HepG2 (cell line): Measurements from ENCODE around the gene EEPD1. TPM values are rescaled to one million over a fixed set of nuclear protein-coding genes. Genes with fewer than 3 reads are reported as not detected.

Experiments
- ATAC-seq: fragments of 200-7000 bp; cut with Tn5 transposase; 3 replicates; pipeline ENCODE4 v1.9.1; 2020; ENCODE audit warnings: mild to moderate bottlenecking, moderate library complexity
- BruUV-seq: library from RNA; stranded (reverse); fragments of 400-500 nt; replicated peaks from 2 replicates; lab custom pipeline; 2021; lab: Mats Ljungman, UMichigan
- CTCF ChIA-PET: fragments of 300-600 bp; formaldehyde crosslinking; extraction: SDS; loops from one replicate; lab custom pipeline; 2021; ENCODE audit warnings: low total read pairs, inconsistent platforms, low intra/inter-chr PET ratio; lab: Yijun Ruan, JAX
- POLR2A ChIA-PET: fragments of 350-600 bp; sonication (Branson Sonifier 250); formaldehyde crosslinking; loops from one replicate; lab custom pipeline; 2020; ENCODE audit warnings: antibody characterized with exemption, inconsistent platforms; lab: Yijun Ruan, JAX
- DNase-seq: peaks from one replicate; pipeline ENCODE4 v3.0.0-alpha.2; 2015; ENCODE audit warnings: low spot score
- FAIRE-seq: peaks from 3 replicates; lab custom pipeline; 2011; peaks lifted over from hg19 to GRCh38; lab: Jason Lieb, UNC
- H2AFZ ChIP-seq: one replicate; pipeline ENCODE4 v1.6.1; 2011; ENCODE audit warnings: low read length, inconsistent platforms
- H3K27ac ChIP-seq: fragments of 300-600 bp; 3 replicates; pipeline ENCODE4 v1.8.0; 2011; ENCODE audit warnings: mixed run types, mild to moderate bottlenecking, mixed read lengths, low read length, inconsistent platforms; ENCODE audit not compliant: insufficient read depth; ENCODE audit errors: extremely low read length
- H3K27me3 ChIP-seq, 2 experiments: fragments of 200-600 bp in 1 of 2; 2 replicates in 1 of 2; 3 replicates in 1 of 2; pipeline versions ENCODE4 v1.6.0 to v1.8.0; 2011; ENCODE audit warnings: low read length in 2 of 2, mild to moderate bottlenecking in 2 of 2, moderate library complexity in 2 of 2, inconsistent platforms in 1 of 2; ENCODE audit not compliant: insufficient read depth in 2 of 2, control insufficient read depth in 1 of 2
- H3K36me3 ChIP-seq, 2 experiments: fragments of 200-600 bp in 1 of 2; replicated peaks in 1 of 2; 2 replicates in 1 of 2; 3 replicates in 1 of 2; pipeline versions ENCODE4 v1.5.1 to v1.8.0; 2011; ENCODE audit warnings: low read length in 2 of 2, inconsistent platforms in 1 of 2; ENCODE audit not compliant: insufficient read depth in 2 of 2, control insufficient read depth in 1 of 2
- H3K4me1 ChIP-seq: 2 replicates; pipeline ENCODE4 v1.5.1; 2012; ENCODE audit warnings: low read length, inconsistent platforms; ENCODE audit not compliant: insufficient read depth
- H3K4me2 ChIP-seq: 2 replicates; pipeline ENCODE4 v1.6.0; 2011; ENCODE audit warnings: low read depth, low read length, inconsistent platforms
- H3K4me3 ChIP-seq, 3 experiments: fragments of 200-600 bp in 1 of 3; sonication (generic), shearing (Covaris generic) in 1 of 3; replicated peaks in 1 of 3; 2 replicates each; pipeline ENCODE4 v1.5.1; 2011 to 2016; ENCODE audit warnings: low read length in 3 of 3, inconsistent platforms in 2 of 3, low read depth in 2 of 3, mild to moderate bottlenecking in 2 of 3, control low read depth in 1 of 3, mixed read lengths in 1 of 3; ENCODE audit not compliant: insufficient read depth in 1 of 3
- H3K79me2 ChIP-seq: one replicate; pipeline ENCODE4 v1.6.1; 2011; ENCODE audit warnings: low read length, inconsistent platforms; ENCODE audit not compliant: insufficient read depth
- H3K9ac ChIP-seq: 2 replicates; pipeline ENCODE4 v1.6.0; 2011; ENCODE audit warnings: mild to moderate bottlenecking, low read depth, low read length, inconsistent platforms; ENCODE audit not compliant: insufficient read depth
- H3K9me3 ChIP-seq: 2 replicates; pipeline ENCODE4 v1.5.1; 2012; ENCODE audit warnings: mild to moderate bottlenecking, low read length
- H4K20me1 ChIP-seq: 2 replicates; pipeline ENCODE4 v1.6.0; 2011; ENCODE audit warnings: inconsistent platforms, mild to moderate bottlenecking, low read length, moderate library complexity; ENCODE audit not compliant: insufficient read depth
- EED ChIP-seq: sonication (generic); formaldehyde crosslinking; IDR thresholded peaks from 2 replicates; pipeline ENCODE4 v1.5.0; 2020; ENCODE audit warnings: mild to moderate bottlenecking, missing genetic modification reagents
- MXI1 ChIP-seq: IDR thresholded peaks from 3 replicates; pipeline ENCODE4 v1.6.1; 2012; ENCODE audit warnings: low read depth, low read length, inconsistent platforms, borderline replicate concordance
- TGIF2 ChIP-seq: IDR thresholded peaks from 2 replicates; pipeline ENCODE4 v1.6.1; 2016; ENCODE audit warnings: control low read depth, missing compliant biosample characterization
- ZNF3 ChIP-seq: IDR thresholded peaks from 2 replicates; pipeline ENCODE4 v1.7.0; 2017; ENCODE audit warnings: inconsistent platforms
- ZNF337 ChIP-seq: sonication (generic); formaldehyde crosslinking; IDR thresholded peaks from 2 replicates; pipeline ENCODE4 v1.5.1; 2020; ENCODE audit warnings: missing genetic modification reagents, low read depth, mild to moderate bottlenecking, borderline replicate concordance
- ZNF687 ChIP-seq: sonication (generic); formaldehyde crosslinking; IDR thresholded peaks from 2 replicates; pipeline ENCODE4 v1.5.1; 2020; ENCODE audit warnings: mild to moderate bottlenecking, missing genetic modification reagents, moderate library complexity
- WGBS: methylation state at CpG from one replicate; pipeline ENCODE4 v1.1.6; 2017; ENCODE audit warnings: low lambda C conversion rate; 5-methylcytosine and 5-hydroxymethylcytosine counted together
- in situ Hi-C: cut with HindIII; loops from 2 replicates; pipeline ENCODE4 v1.10.0; 2017; ENCODE audit warnings: low pct_unique_long_range_greater_than_20kb; ENCODE audit not compliant: extremely low pct_ligation_motif_present
- intact Hi-C: fragments of 100-400 bp; cut with micrococcal nuclease; formaldehyde crosslinking; loops from one replicate; pipeline ENCODE4 v1.10.0; 2022; ENCODE audit not compliant: unreplicated experiment
- polyA plus RNA-seq, 8 experiments: library from polyadenylated mRNA; depleted of rRNA in 3 of 8; stranded (reverse) in 7 of 8; unstranded in 1 of 8; fragments of >200 nt; fragmentation: Illumina TruSeq in 4 of 8; extraction: Trizol in 4 of 8; gene quantifications; 2 replicates each; pipeline versions ENCODE4 v1.2.1 to v1.2.3, GENCODE V29; 2011 to 2016; ENCODE audit warnings: low read depth in 4 of 8, missing spikeins in 1 of 8, mixed read lengths in 1 of 8; ENCODE audit not compliant: insufficient read depth in 1 of 8
- total RNA-seq, 5 experiments: library from RNA; depleted of rRNA; stranded (reverse); fragments of >200 nt; fragmentation: Illumina TruSeq; extraction: Trizol; gene quantifications; 2 replicates each; pipeline ENCODE4 v1.2.3, GENCODE V29; 2016; ENCODE audit warnings: low read depth in 1 of 5
- TF ChIP-seq, protein P1 (sequence below): sonication (generic); formaldehyde crosslinking; IDR thresholded peaks from 2 replicates; pipeline ENCODE4 v1.4.0; 2020; ENCODE audit warnings: missing genetic modification reagents

Gene EEPD1
- total and polyA plus RNA-seq, 2 of the 13 experiments (the other 11 are each of a cell fraction or from before 2014, with no cell fraction given) = 10.1 to 16.4 TPM

DNA sequence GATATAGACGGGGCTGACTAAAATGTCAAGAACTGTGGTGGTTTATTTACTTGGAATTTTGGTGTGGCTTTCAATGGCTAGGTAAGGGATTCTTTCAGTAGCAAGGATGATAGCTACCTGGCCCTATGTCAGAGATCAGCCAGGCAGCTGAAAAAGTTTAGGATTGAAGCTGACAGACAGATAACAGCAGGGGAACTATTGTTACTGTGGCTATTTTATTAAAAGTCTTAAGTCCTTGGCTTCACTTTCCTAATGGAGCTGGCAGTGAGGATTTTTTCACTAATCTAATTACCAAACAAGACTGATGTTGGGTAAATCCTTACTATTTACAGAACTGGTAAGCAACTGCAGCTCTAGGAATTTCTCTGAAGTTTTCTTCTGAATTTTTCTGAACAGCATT is 164.2 kb downstream of the EEPD1 start:
- no peaks in the 10 kb centered on the region for H4K20me1 ChIP-seq
- no peak overlapping the region for H3K4me3 ChIP-seq
- H3K4me2 ChIP-seq = no peak overlapping the region
- FAIRE-seq (no peak), ATAC-seq (no peak), DNase-seq (no peak)
- no peak overlapping the region for H3K9ac ChIP-seq
- H3K79me2 ChIP-seq = no peaks in the 10 kb centered on the region
- POLR2A ChIA-PET = no interaction called here
- H3K9me3 ChIP-seq = peaks cover 9% of the 10 kb centered on the region
- in situ Hi-C loops = loop anchor here (5.0 to 25.0 kb wide), 2 partner anchors 330 to 605 kb away; no protein-coding TSS in a partner anchor
- no peak for TF ChIP-seq ZNF687
- TF ChIP-seq TGIF2 = no peak
- no peak for TF ChIP-seq MXI1
- no peak for TF ChIP-seq EED (CRISPR knock-in tag)
- TF ChIP-seq, protein P1, sequence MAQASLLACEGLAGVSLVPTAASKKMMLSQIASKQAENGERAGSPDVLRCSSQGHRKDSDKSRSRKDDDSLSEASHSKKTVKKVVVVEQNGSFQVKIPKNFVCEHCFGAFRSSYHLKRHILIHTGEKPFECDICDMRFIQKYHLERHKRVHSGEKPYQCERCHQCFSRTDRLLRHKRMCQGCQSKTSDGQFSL (CRISPR knock-in tag) = no peak
- TF ChIP-seq ZNF337 (CRISPR knock-in tag) = no peak
- no peak for TF ChIP-seq ZNF3
- CTCF ChIA-PET = interaction anchor here (2.9 kb wide), 1 partner anchor 332 kb away, joined by 24 read pairs; no protein-coding TSS in a partner anchor
- no peaks in the 10 kb centered on the region for H3K36me3 ChIP-seq
- BruUV-seq = no TSS peak
- WGBS = 38% methylated on average over 1 of the region's 1 CpG
- no peak overlapping the region for H2AFZ ChIP-seq
- intact Hi-C loops = no loop called here
- peaks cover 38% of the 10 kb centered on the region for H3K4me1 ChIP-seq
- H3K27me3 ChIP-seq = peaks cover 5 to 8% of the 10 kb centered on the region in 2 experiments; a peak in 2 of 5 replicates
- H3K27ac ChIP-seq = no peak overlapping the region
